Mononuclear cell (primary cell): ENCODE results near the gene DNAH6. TPM values are rescaled to one million over a fixed set of nuclear protein-coding genes. Genes with fewer than 3 reads are reported as not detected.

Experiments used
- H3K27me3 ChIP-seq: 2 replicates; pipeline ENCODE4 v1.6.0; 2011; ENCODE audit warnings: low read length, control low read depth; ENCODE audit not compliant: insufficient read depth
- H3K4me1 ChIP-seq: 2 replicates; pipeline ENCODE4 v1.5.1; 2011; ENCODE audit warnings: mild to moderate bottlenecking, low read length, control low read depth; ENCODE audit not compliant: insufficient read depth
- H3K4me3 ChIP-seq: 2 replicates; pipeline ENCODE4 v1.5.1; 2011; ENCODE audit warnings: mild to moderate bottlenecking, low read length, moderate library complexity
- H3K9me3 ChIP-seq: 2 replicates; pipeline ENCODE4 v1.5.1; 2011; ENCODE audit warnings: low read depth, mild to moderate bottlenecking, control low read depth, low read length
- total RNA-seq: library from RNA; depleted of rRNA; stranded (reverse); fragments of >200 nt; gene quantifications from one replicate; pipeline ENCODE4 v1.2.3, GENCODE V29; 2012

The DNAH6 gene
- total RNA-seq, 1 donor: 0.31 TPM

GRCh38 chr2:84846041-84846663, 329.9 kb downstream of the DNAH6 start:
- H3K4me1 ChIP-seq: peaks cover 91% of the 10 kb centered on the region
- no peaks in the 10 kb centered on the region for H3K9me3 ChIP-seq
- no peak overlapping the region for H3K4me3 ChIP-seq
- no peaks in the 10 kb centered on the region for H3K27me3 ChIP-seq

DNA sequence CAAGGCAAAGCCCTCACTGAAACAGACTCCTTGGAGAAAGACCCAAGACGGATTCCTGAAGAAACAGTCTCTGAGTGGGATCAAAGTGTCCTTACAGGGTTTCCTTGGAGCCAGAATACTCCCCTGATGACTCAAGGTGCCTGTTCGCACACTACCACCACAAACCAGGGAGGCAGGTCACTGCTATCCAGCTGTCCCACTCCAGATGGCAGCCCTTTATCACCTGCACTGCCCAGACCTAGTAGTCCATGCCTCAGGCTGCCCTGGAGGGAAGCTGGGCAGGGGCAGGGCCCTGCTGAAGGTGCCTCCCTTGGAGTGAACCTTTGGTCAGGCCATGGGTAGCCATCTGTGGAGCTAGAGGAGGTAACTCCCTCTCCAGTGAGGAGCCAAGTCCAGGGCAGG, 330.4 kb downstream of the DNAH6 start:
- H3K4me3 ChIP-seq: no peak overlapping the region

GRCh38 chr2:84847326-84848050, 331.2 kb downstream of the DNAH6 start:
- H3K9me3 ChIP-seq: no peaks in the 10 kb centered on the region
- H3K27me3 ChIP-seq: no peaks in the 10 kb centered on the region
- H3K4me1 ChIP-seq: peaks cover 82% of the 10 kb centered on the region
- no peak overlapping the region for H3K4me3 ChIP-seq

More for the DNA sequence above, 330.4 kb downstream of the DNAH6 start:
- Histone ChIP-seq H3K9me3 (no peaks in the 10 kb centered on the region), H3K4me1 (peaks cover 85% of the 10 kb centered on the region), H3K27me3 (no peaks in the 10 kb centered on the region)

DNA sequence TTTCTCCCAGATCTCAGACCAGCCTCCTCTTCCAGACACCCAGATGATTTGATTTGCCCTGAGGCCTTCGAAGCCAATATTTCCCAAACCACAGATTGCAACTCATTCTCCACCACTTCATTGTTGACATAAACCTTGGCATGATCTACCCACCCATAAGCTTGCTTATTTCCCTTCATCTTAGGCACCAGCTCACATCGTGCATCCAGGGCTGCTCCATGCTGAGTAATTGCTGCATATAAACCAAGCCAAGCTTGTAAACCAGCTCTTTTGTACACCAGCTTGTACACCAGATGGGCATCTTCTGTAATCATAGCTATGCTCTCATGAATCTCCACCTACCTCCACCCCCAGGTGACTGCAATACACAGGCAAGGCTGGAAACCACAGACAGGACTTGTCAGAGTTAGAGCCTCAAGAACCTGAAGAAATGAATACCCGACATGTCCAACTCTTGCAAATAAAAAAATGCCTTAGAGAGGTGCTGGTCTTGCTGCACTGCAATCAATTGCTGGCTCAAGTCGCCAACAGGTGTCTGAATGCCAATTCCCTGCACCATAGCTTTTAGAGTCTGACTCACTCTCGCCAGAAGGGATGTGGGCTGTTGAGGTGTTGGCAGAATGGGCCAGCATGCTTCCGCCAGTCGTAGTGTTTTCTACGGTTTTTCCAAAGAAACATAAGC, 333.1 kb downstream of the DNAH6 start:
- Histone ChIP-seq H3K9me3 (peaks cover 7% of the 10 kb centered on the region), H3K4me1 (peaks cover 66% of the 10 kb centered on the region), H3K4me3 (no peak overlapping the region), H3K27me3 (no peaks in the 10 kb centered on the region)

- Histone ChIP-seq H3K4me3 (no peak overlapping the region), H3K9me3 (peaks cover 7% of the 10 kb centered on the region), H3K27me3 (no peaks in the 10 kb centered on the region), H3K4me1 (peaks cover 61% of the 10 kb centered on the region)
These were observed 334.2 kb downstream of the DNAH6 start for GRCh38 chr2:84850471-84850870.

- H3K4me3 ChIP-seq: no peak overlapping the region
- peaks cover 58% of the 10 kb centered on the region for H3K4me1 ChIP-seq
- H3K27me3 ChIP-seq: no peaks in the 10 kb centered on the region
- H3K9me3 ChIP-seq: peaks cover 7% of the 10 kb centered on the region
These were observed 335.6 kb downstream of the DNAH6 start for GRCh38 chr2:84851876-84852275.

DNA sequence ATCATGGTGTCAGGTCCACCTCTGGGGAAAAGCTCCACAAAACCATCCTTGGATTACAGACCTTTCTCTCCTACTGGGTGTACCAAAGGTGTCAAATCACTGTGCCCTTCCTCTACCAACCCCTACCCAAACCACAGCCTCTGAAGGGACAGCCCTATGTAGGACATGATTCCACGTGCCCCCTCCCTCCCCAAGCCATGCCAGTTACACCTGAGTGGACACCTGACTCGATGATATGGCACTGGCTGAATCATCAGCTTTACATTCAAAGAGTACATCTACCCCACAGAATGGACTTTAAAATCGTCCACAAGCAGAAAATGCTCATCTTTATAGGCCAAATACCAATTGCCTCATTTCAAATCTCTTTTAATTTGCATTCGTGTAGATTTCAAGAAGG, 338.6 kb downstream of the DNAH6 start:
- H3K27me3 ChIP-seq: no peaks in the 10 kb centered on the region
- H3K4me3 ChIP-seq: no peak overlapping the region
- H3K9me3 ChIP-seq: peaks cover 7% of the 10 kb centered on the region
- H3K4me1 ChIP-seq: peaks cover 63% of the 10 kb centered on the region

DNA sequence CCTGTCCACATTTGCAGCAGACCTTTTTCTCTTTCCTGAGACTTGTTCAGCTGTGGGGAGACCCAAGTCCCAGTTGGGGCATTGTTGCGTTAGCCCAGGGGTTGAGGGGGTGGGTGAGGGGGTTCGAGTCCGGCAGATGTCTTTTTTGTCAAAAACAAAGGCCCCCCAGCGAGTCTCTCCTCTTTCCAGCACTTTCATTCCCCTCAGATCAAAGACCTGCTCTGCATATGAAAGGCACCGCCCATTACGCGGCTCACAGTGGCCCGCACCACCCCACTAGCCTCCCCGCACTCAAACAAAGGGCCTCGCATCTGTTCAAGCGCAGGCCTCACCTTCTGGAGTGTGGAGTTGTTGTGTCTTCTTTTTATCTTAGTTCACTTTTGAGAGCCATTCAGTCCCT, 339.4 kb downstream of the DNAH6 start:
- H3K4me3 ChIP-seq: no peak overlapping the region
- H3K4me1 ChIP-seq: peaks cover 61% of the 10 kb centered on the region
- peaks cover 7% of the 10 kb centered on the region for H3K9me3 ChIP-seq
- H3K27me3 ChIP-seq: no peaks in the 10 kb centered on the region

DNA sequence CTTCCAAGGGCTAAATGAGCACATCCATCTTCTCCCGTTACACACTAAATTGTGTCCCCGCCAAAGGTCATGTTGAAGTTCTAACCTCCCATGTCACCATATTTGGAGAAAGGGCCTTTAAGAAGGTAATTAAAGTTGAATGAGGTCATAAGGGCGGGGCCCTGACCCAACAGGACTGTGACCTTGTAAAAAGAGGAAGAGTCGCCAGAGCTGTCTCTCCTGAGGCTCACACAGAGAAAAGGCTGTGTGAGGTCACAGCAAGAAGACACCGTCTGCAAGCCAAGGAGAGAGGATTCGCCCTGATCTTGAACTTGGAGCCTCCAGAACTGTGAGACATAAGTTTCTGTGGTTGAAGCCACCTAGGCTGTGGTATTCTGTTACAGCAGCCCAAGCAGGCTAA, 340.5 kb downstream of the DNAH6 start:
- no peaks in the 10 kb centered on the region for H3K27me3 ChIP-seq
- no peak overlapping the region for H3K4me3 ChIP-seq
- H3K4me1 ChIP-seq: peaks cover 67% of the 10 kb centered on the region
- peaks cover 7% of the 10 kb centered on the region for H3K9me3 ChIP-seq

- no peaks in the 10 kb centered on the region for H3K27me3 ChIP-seq
- no peak overlapping the region for H3K4me3 ChIP-seq
- H3K4me1 ChIP-seq: peaks cover 64% of the 10 kb centered on the region
- peaks cover 7% of the 10 kb centered on the region for H3K9me3 ChIP-seq
These were observed 341.3 kb downstream of the DNAH6 start for GRCh38 chr2:84857566-84857965.

DNA sequence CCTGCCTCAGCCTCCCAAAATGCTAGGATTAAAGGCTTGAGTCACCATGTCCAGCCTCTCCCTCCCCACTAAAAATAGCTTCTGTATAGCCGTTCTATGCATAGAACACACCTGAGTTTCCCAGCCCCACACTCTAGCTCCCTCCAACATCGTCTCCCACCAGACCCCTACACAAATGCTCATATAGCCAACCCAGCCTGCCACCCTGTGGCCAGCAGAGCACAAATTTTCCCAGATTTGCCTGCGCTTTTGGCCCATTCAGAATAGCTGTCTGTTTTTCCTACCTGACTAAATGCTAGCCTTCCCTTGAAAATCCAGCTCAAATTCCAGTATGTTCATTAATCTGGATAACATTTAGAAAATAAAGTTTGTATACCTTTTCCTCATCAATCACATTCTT, 341.8 kb downstream of the DNAH6 start:
- Histone ChIP-seq H3K9me3 (peaks cover 3% of the 10 kb centered on the region), H3K4me3 (no peak overlapping the region), H3K4me1 (peaks cover 69% of the 10 kb centered on the region), H3K27me3 (no peaks in the 10 kb centered on the region)

- H3K4me1 ChIP-seq: peaks cover 71% of the 10 kb centered on the region
- no peak overlapping the region for H3K4me3 ChIP-seq
- no peaks in the 10 kb centered on the region for H3K27me3 ChIP-seq
- no peaks in the 10 kb centered on the region for H3K9me3 ChIP-seq
These were observed 342.6 kb downstream of the DNAH6 start for GRCh38 chr2:84858937-84859336.

GRCh38 chr2:84861539-84861938, 345.2 kb downstream of the DNAH6 start:
- Histone ChIP-seq H3K4me1 (peaks cover 74% of the 10 kb centered on the region), H3K4me3 (no peak overlapping the region), H3K27me3 (no peaks in the 10 kb centered on the region), H3K9me3 (no peaks in the 10 kb centered on the region)

DNA sequence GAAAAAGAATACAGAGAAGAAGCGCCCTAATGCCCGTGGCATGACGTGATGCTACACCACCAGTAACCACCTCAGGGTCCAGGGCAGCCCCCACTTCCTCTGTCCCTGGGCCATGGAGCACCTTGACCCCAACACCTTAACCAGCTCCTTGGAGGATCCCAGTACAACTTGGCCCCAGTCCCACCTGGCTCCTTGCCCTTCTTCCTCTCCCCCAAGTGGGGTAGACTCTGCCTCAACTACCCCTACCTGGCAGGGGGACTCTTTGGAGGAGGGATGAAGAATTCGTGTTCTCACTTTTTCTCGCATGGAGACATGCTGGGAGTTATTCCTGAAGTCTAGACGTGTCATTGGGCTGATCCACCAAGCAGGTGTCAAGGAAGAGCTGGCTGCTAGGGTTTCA, 345.7 kb downstream of the DNAH6 start:
- Histone ChIP-seq H3K27me3 (no peaks in the 10 kb centered on the region), H3K4me1 (peaks cover 70% of the 10 kb centered on the region), H3K9me3 (no peaks in the 10 kb centered on the region), H3K4me3 (no peak overlapping the region)

DNA sequence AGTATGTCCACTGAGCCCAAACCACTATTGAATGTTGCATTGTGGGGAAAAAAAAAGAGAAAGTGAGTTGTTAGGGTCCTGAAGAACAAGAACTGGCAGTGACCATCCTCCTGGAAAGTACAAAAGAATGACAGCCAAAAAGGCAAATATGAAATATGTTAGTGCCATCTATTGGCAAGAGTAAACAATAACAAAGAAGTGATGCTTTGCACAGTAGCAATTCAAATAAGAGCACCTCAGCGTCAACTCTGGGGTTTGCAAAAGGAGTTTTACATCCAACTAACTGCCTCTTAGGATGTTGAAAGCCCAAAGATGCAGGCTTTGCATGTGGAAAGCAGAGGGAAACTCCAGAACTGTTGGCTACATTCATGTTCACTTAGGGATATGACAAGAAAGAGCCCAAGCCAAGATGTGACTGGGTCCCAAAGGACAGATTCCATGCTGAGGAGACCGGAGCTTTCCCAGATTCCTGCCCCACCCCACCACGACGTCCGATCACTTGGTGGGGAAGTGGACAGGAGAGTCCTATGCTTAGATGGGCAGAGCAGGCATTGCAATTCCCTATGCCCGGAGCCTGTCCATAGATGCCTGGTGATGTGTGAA, 349.0 kb downstream of the DNAH6 start:
- no peaks in the 10 kb centered on the region for H3K9me3 ChIP-seq
- H3K27me3 ChIP-seq: no peaks in the 10 kb centered on the region
- no peak overlapping the region for H3K4me3 ChIP-seq
- peaks cover 40% of the 10 kb centered on the region for H3K4me1 ChIP-seq
